Spleen (tissue), 7 donors: ENCODE data around the gene TBC1D30.

ENCODE experiments used
- POLR2A ChIP-seq, 3 donors: fragments of 450-650 bp; IDR thresholded peaks; one replicate each; pipeline ENCODE4 v1.5.1; 2017; ENCODE audit warnings: antibody characterized with exemption in 3 of 3, mild to moderate bottlenecking in 1 of 3
- TF ChIP-seq, protein P1 (sequence below), 11 experiments: fragments of 200-600 bp in 7 of 11; fragments of 450-650 bp in 4 of 11; sonication (generic) in 4 of 11; IDR thresholded peaks in 8 of 11; conservative IDR thresholded peaks in 3 of 11; 1 replicate in 7 of 11; 2 replicates in 4 of 11; pipeline versions ENCODE4 v1.4.0 to v1.8.0; 2016 to 2021; ENCODE audit warnings: antibody characterized with exemption in 11 of 11, inconsistent platforms in 4 of 11, mild to moderate bottlenecking in 1 of 11
- donor health status: DM: no; HTN: no; CAD: no; lungs with moderate emphysema.
- donor health status: DM: no; HTN: no; CAD: no.
- donor health status: DM: no; HTN: no; CAD: no.

DNA sequence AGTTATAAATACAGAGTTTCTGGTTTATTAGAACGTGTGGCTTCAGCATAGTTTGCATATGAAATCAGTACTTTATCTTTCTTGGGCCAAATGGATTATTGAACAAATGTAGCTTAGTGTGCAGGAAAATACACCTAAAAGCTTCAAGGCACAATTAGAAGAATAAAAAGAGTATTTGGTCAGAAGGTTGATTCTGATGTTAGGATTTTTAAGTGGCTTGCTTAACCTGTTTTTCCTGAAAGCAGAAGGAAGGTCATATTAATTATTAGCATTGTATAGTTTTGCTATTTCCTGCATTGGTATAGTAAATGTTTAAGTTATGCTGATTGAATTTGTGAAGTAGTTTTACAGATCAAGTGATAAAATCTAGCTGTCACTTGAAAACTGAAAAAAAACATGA is 34.3 kb upstream of the TBC1D30 start:
- TF ChIP-seq POLR2A (IDR thresholded peaks at IDR 0.05), result no peak
- TF ChIP-seq, protein P1, sequence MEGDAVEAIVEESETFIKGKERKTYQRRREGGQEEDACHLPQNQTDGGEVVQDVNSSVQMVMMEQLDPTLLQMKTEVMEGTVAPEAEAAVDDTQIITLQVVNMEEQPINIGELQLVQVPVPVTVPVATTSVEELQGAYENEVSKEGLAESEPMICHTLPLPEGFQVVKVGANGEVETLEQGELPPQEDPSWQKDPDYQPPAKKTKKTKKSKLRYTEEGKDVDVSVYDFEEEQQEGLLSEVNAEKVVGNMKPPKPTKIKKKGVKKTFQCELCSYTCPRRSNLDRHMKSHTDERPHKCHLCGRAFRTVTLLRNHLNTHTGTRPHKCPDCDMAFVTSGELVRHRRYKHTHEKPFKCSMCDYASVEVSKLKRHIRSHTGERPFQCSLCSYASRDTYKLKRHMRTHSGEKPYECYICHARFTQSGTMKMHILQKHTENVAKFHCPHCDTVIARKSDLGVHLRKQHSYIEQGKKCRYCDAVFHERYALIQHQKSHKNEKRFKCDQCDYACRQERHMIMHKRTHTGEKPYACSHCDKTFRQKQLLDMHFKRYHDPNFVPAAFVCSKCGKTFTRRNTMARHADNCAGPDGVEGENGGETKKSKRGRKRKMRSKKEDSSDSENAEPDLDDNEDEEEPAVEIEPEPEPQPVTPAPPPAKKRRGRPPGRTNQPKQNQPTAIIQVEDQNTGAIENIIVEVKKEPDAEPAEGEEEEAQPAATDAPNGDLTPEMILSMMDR (IDR thresholded peaks at IDR 0.05 in 8 of 11, conservative IDR thresholded peaks at IDR 0.05 in 3 of 11), result no peak
